ENCODE measurements around the gene TMEM181. TPM values are rescaled to one million over a fixed set of nuclear protein-coding genes. Genes with fewer than 3 reads are reported as not detected.

TMEM181 gene
- total and polyA plus RNA-seq, 2 experiments from 2014 or later, result 11.9 to 25.2 TPM

DNA sequence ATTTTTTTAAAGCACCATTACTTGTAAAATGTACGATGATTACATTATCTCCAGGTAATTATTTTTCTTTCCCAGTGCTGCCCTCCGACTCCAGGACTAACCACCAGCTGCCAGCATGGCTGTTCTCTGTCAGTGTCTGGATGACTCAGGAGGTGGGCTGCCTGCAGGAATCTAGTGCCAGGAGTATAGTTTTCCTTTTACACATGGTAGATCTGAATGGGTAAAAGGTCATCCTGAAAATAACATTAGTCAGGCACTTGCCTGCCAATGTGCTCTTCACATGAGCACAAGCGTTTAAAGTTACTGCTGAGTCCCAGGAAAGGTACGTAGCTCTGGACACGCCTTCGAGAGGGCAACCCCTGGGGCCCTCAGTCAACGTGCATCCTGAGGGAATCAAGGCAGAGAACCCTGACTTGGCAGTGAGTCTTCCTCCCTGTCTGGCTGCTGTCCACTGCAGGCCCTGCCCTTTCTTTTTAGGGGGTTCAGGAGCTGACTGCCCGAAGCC is 82.3 kb downstream of the TMEM181 start (continued):
- TF ChIP-seq CREB1 (CRISPR knock-in tag; IDR thresholded peaks at IDR 0.05; ENCODE audit: low read depth) (no peak), JUNB (IDR thresholded peaks at IDR 0.05; ENCODE audit: unreplicated experiment) (no peak)
- TF ChIP-seq, protein P1, sequence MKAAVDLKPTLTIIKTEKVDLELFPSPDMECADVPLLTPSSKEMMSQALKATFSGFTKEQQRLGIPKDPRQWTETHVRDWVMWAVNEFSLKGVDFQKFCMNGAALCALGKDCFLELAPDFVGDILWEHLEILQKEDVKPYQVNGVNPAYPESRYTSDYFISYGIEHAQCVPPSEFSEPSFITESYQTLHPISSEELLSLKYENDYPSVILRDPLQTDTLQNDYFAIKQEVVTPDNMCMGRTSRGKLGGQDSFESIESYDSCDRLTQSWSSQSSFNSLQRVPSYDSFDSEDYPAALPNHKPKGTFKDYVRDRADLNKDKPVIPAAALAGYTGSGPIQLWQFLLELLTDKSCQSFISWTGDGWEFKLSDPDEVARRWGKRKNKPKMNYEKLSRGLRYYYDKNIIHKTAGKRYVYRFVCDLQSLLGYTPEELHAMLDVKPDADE (IDR thresholded peaks at IDR 0.05), result no peak

DNA sequence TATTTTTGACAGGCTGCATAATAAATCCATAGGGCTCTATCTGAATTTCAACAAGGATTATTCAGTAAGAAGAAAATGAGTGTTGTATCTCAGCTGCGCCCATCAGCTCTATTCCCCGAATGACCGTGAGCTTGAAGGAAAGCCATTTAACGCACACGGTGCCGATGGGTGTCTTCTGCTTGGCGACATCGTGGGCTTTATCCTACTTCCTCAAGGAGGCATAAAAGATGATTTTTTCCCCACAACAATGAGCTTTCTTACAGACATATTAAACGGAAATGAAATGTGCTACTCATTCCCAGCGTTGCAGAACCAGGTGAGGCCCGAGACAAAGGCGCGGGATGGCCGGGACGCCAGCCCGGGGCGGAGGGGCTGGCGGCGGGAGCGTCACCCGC is 83.9 kb downstream of the TMEM181 start:
- H3K36me3 Mint-ChIP-seq (ENCODE audit: low read depth), result peaks cover 7% of the 10 kb centered on the region; the same call in 1 of the 3 replicates
- H3K4me1 Mint-ChIP-seq, result peaks cover 26% of the 10 kb centered on the region
- H2AFZ ChIP-seq, result no peak overlapping the region
- H3K27me3 ChIP-seq (ENCODE audit: insufficient read depth), result peaks cover 12% of the 10 kb centered on the region
- H3K27me3 Mint-ChIP-seq (ENCODE audit: insufficient read depth, low read depth, poor library complexity), result peaks cover 9% of the 10 kb centered on the region
- H3K4me3 Mint-ChIP-seq, result peak overlapping the region; percentile 96
- H3K27ac Mint-ChIP-seq, result peak overlapping the region; percentile 89
- no peaks in the 10 kb centered on the region for H3K36me3 ChIP-seq (ENCODE audit: insufficient read depth)
- no peaks in the 10 kb centered on the region for H3F3A ChIP-seq (replicated peaks; ENCODE audit: low read depth)
- H3K9me3 Mint-ChIP-seq, result no peaks in the 10 kb centered on the region
- peaks cover 25% of the 10 kb centered on the region; the same call in 1 of the 2 replicates for H4K20me1 ChIP-seq (replicated peaks; ENCODE audit: insufficient read depth)
- H3K4me2 ChIP-seq, result peak overlapping the region; percentile 80
- H3K27ac ChIP-seq (ENCODE audit: low read depth), result no peak overlapping the region
- no peak for ATAC-seq
- no peaks in the 10 kb centered on the region for H3K9me2 ChIP-seq (ENCODE audit: insufficient read depth)
- TF ChIP-seq, protein P1 (IDR thresholded peaks at IDR 0.05), result 0 out of 2 replicates have a peak, but pooled peaks have one; percentile 3
- no peak for TF ChIP-seq CREB1 (CRISPR knock-in tag; IDR thresholded peaks at IDR 0.05; ENCODE audit: low read depth)
- TF ChIP-seq, protein P2, sequence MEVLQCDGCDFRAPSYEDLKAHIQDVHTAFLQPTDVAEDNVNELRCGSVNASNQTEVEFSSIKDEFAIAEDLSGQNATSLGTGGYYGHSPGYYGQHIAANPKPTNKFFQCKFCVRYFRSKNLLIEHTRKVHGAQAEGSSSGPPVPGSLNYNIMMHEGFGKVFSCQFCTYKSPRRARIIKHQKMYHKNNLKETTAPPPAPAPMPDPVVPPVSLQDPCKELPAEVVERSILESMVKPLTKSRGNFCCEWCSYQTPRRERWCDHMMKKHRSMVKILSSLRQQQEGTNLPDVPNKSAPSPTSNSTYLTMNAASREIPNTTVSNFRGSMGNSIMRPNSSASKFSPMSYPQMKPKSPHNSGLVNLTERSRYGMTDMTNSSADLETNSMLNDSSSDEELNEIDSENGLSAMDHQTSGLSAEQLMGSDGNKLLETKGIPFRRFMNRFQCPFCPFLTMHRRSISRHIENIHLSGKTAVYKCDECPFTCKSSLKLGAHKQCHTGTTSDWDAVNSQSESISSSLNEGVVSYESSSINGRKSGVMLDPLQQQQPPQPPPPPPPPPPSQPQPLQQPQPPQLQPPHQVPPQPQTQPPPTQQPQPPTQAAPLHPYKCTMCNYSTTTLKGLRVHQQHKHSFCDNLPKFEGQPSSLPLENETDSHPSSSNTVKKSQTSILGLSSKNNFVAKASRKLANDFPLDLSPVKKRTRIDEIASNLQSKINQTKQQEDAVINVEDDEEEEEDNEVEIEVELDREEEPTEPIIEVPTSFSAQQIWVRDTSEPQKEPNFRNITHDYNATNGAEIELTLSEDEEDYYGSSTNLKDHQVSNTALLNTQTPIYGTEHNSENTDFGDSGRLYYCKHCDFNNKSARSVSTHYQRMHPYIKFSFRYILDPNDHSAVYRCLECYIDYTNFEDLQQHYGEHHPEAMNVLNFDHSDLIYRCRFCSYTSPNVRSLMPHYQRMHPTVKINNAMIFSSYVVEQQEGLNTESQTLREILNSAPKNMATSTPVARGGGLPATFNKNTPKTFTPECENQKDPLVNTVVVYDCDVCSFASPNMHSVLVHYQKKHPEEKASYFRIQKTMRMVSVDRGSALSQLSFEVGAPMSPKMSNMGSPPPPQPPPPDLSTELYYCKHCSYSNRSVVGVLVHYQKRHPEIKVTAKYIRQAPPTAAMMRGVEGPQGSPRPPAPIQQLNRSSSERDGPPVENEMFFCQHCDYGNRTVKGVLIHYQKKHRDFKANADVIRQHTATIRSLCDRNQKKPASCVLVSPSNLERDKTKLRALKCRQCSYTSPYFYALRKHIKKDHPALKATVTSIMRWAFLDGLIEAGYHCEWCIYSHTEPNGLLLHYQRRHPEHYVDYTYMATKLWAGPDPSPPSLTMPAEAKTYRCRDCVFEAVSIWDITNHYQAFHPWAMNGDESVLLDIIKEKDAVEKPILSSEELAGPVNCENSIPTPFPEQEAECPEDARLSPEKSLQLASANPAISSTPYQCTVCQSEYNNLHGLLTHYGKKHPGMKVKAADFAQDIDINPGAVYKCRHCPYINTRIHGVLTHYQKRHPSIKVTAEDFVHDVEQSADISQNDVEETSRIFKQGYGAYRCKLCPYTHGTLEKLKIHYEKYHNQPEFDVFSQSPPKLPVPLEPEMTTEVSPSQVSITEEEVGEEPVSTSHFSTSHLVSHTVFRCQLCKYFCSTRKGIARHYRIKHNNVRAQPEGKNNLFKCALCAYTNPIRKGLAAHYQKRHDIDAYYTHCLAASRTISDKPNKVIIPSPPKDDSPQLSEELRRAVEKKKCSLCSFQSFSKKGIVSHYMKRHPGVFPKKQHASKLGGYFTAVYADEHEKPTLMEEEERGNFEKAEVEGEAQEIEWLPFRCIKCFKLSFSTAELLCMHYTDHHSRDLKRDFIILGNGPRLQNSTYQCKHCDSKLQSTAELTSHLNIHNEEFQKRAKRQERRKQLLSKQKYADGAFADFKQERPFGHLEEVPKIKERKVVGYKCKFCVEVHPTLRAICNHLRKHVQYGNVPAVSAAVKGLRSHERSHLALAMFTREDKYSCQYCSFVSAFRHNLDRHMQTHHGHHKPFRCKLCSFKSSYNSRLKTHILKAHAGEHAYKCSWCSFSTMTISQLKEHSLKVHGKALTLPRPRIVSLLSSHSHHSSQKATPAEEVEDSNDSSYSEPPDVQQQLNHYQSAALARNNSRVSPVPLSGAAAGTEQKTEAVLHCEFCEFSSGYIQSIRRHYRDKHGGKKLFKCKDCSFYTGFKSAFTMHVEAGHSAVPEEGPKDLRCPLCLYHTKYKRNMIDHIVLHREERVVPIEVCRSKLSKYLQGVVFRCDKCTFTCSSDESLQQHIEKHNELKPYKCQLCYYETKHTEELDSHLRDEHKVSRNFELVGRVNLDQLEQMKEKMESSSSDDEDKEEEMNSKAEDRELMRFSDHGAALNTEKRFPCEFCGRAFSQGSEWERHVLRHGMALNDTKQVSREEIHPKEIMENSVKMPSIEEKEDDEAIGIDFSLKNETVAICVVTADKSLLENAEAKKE (CRISPR knock-in tag; IDR thresholded peaks at IDR 0.05), result no peak
- no peak for DNase-seq (ENCODE audit: low spot score)
- peaks cover 40% of the 10 kb centered on the region for H3K79me2 ChIP-seq (replicated peaks; ENCODE audit: insufficient read depth)
- H3K4me1 ChIP-seq (ENCODE audit: insufficient read depth), result peaks cover 4% of the 10 kb centered on the region
- peak overlapping the region; percentile 73 for H3K4me3 ChIP-seq

Data from GM23338 (cell line).